Measurements from ENCODE around the gene ATF1.
A peak's percentile ranks its signal among the peaks of the same experiment; 100 is the strongest.
"Not testable (repeated sequence)": the region's sequence is repeated elsewhere in the genome, so short reads cannot be mapped to it uniquely, and the experiment has no call there.

The ATF1 gene

DNA sequence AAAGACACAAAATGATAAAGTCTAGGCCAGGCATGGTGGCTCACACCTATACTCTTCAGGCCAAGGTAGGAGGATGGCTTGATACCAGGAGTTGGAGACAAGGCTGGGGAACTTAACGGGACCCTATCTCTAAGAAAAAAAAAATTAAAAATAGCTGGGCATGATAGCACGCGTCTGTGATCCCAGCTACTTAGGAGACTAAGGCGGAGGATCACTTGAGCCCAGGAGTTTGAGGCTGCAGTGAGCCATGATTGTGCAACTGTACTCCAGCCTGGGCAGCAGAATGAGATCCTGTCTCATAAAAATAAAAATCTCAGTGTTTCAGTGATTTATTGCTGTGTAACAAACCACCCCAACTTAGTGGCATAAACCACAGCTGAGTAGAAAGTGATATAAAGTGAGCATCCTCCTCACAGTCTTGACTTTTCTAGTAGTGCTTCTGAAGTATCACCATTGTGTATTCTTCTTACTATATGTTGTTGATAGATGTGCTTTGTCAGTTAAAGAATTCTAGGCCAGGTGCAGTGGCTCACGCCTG lies 10.6 kb upstream of the ATF1 start:
- Histone ChIP-seq H3K9ac (ENCODE audit: low read depth, low read length) (no peak overlapping the region), H3K36me3 (ENCODE audit: control insufficient read depth, insufficient read depth, low read length) (no peaks in the 10 kb centered on the region), H3K27ac (ENCODE audit: low read depth, low read length) (no peak overlapping the region), H3K9me3 (ENCODE audit: control insufficient read depth, insufficient read depth, low read length) (no peaks in the 10 kb centered on the region), H3K4me3 (ENCODE audit: low read depth, low read length) (no peak overlapping the region), H3K4me1 (ENCODE audit: control insufficient read depth, insufficient read depth, low read length) (no peaks in the 10 kb centered on the region), H3K27me3 (ENCODE audit: control insufficient read depth, insufficient read depth, low read length) (no peaks in the 10 kb centered on the region)

DNA sequence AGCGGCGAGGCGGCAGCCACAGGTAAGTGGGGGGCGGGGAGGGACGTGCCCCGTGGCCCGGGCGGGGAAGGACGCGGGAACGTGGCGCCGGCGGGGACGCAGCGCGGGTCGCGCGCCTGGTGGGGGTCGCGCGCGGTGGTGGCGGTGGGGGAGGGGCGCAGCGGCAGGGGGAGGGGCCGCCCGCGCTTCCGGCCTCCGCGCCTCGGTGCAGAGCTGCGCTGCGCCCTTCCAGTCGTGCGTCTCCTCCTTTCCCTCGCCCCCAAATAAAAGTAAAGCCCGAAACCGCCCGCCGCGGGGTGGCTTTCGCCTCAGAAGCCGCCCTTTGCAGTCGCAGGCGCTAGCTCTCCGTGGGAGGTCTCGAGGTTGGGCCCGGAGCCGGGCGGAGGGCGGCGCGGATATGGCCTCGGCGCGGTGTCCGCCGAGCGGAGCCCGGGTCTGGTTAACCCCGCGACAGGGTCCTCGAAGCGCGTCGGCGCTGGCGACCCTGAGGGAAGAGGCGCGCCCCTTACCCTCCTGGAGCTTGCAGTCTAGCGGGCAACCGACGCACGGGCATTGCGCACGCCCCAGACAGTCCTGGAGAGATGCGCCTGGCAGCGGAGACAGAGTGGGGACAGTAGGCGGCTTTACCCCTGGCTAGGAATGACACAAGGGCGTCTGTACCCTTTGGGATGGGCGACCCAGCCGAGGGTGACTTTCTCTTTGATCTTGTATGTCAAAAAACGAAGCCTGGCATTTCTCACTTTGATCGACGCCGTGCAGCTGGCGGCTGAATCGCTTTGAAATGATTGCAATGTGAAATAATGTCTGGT lies 589 bp downstream of the ATF1 start:
- H3K36me3 ChIP-seq (ENCODE audit: control insufficient read depth, insufficient read depth, low read length): no peaks in the 10 kb centered on the region
- peak overlapping the region; percentile 80 for H3K4me3 ChIP-seq (ENCODE audit: low read depth, low read length)
- H3K27me3 ChIP-seq (ENCODE audit: control insufficient read depth, insufficient read depth, low read length): no peaks in the 10 kb centered on the region
- peak overlapping the region; percentile 100 for H3K27ac ChIP-seq (ENCODE audit: low read depth, low read length)
- peak overlapping the region; percentile 91 for H3K9ac ChIP-seq (ENCODE audit: low read depth, low read length)
- H3K9me3 ChIP-seq (ENCODE audit: control insufficient read depth, insufficient read depth, low read length): no peaks in the 10 kb centered on the region
- H3K4me1 ChIP-seq (ENCODE audit: control insufficient read depth, insufficient read depth, low read length): peaks cover 13% of the 10 kb centered on the region

DNA sequence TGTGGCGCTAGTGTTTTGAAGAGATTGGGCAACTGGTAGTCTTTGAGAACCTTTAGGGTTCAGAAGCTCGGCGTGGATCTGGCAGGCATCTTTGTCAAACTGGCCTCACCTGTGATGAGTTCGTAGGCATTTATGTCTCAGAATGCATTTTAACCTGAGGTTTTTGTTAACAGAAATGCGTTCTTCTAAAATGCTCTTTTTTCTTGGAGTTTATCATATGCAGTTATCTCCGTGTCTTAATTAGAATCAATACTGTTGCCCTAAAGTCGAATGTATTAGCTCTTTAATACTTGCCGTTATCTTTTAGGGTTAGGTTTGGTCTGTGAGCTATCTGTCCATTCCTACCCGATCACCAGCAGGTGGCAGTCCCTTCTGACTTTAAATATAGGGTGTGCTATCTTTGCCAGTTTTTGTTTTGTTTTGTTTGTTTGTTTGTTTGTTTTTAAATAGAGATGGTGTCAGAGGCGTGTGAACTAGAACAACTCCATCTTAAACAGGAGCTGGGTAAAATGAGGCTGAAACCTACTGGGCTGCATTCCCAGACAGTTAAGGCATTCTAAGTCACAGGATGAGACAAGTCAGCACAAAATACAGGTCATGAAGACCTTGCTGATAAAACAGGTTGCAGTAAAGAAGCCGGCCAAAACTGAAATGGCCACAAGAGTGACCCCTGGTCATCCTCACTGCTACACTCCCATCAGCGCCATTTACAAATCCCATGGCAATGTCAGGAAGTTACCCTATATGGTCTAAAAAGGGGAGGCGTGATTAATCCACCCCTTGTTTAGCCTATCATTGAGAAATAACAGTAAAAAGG lies 1.4 kb downstream of the ATF1 start:
- H3K27me3 ChIP-seq (ENCODE audit: control insufficient read depth, insufficient read depth, low read length): no peaks in the 10 kb centered on the region
- peaks cover 3% of the 10 kb centered on the region; the same call in 1 of the 2 replicates for H3K36me3 ChIP-seq (ENCODE audit: control insufficient read depth, insufficient read depth, low read length)
- H3K4me1 ChIP-seq (ENCODE audit: control insufficient read depth, insufficient read depth, low read length): peaks cover 13% of the 10 kb centered on the region
- no peaks in the 10 kb centered on the region for H3K9me3 ChIP-seq (ENCODE audit: control insufficient read depth, insufficient read depth, low read length)
- H3K9ac ChIP-seq (ENCODE audit: low read depth, low read length): peak overlapping the region; percentile 91
- H3K27ac ChIP-seq (ENCODE audit: low read depth, low read length): peak overlapping the region; percentile 100
- peak overlapping the region; percentile 80 for H3K4me3 ChIP-seq (ENCODE audit: low read depth, low read length)

DNA sequence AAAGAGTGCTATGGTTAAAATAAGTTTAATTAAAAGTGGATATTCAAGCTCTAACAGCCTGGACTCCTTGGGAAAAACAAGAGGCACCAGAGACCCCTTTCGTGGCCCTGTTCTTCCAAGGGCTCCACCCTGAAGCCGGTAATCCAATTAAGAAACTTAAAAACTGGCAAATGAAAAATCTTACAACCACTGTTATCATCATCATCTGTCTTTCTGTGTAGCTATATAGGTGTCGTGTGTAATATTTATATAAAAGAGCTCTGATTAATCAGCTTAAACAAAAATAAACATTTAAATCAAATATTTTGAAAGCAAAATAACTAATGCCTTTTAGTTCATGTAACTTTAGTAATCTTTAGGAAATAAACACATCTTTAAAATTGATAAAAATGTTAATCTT lies 4.5 kb downstream of the ATF1 start:
- no peak overlapping the region for H3K27ac ChIP-seq (ENCODE audit: low read depth, low read length)

DNA sequence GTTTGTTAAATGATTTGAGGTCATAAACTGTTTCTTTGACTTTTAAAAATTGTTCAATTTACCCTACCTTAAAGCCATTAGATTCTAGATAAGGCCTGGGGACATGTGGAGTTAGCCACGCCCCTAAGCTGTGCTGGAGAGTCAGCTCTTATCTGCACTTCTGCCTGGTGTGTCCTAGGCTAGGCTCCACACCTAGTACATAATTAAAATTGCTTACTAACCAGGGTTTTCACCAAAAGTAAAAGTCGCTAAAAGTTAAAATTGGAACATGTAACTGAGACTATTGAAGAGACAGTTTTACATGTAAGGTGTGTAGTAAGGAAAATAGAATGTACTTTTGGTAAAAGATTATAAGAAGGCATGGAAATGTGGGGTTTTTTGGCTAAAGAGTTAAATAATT lies 4.9 kb downstream of the ATF1 start:
- H3K27ac ChIP-seq (ENCODE audit: low read depth, low read length); H3K4me1 ChIP-seq (ENCODE audit: control insufficient read depth, insufficient read depth, low read length); H3K9me3 ChIP-seq (ENCODE audit: control insufficient read depth, insufficient read depth, low read length); H3K27me3 ChIP-seq (ENCODE audit: control insufficient read depth, insufficient read depth, low read length); H3K4me3 ChIP-seq (ENCODE audit: low read depth, low read length); H3K9ac ChIP-seq (ENCODE audit: low read depth, low read length); H3K36me3 ChIP-seq (ENCODE audit: control insufficient read depth, insufficient read depth, low read length): not testable (repeated sequence)

More for the DNA sequence above, 4.5 kb downstream of the ATF1 start:
- H3K4me1 ChIP-seq (ENCODE audit: control insufficient read depth, insufficient read depth, low read length): peaks cover 8% of the 10 kb centered on the region
- no peak overlapping the region for H3K9ac ChIP-seq (ENCODE audit: low read depth, low read length)
- H3K36me3 ChIP-seq (ENCODE audit: control insufficient read depth, insufficient read depth, low read length): peaks cover 8% of the 10 kb centered on the region; the same call in 1 of the 2 replicates
- H3K27me3 ChIP-seq (ENCODE audit: control insufficient read depth, insufficient read depth, low read length): no peaks in the 10 kb centered on the region
- no peaks in the 10 kb centered on the region for H3K9me3 ChIP-seq (ENCODE audit: control insufficient read depth, insufficient read depth, low read length)
- H3K4me3 ChIP-seq (ENCODE audit: low read depth, low read length): no peak overlapping the region

DNA sequence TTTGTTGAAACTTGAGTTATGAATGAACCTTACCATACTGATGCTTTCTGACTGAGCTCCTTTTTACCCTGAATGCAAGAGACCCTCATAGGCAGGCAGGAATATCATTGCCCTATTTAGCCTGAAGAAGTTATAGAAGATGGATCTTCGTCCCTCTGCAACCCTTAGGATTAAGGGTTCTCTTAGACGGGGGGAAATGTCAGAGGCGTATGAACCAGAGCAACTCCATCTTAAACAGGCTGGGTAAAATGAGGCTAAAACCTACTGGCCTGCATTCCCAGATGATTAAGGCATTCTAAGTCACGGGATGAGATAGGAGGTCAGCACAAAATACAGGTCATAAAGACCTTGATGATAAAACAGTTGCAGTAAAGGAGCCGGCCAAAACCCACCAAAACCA lies 7.5 kb downstream of the ATF1 start:
- Histone ChIP-seq H3K4me1 (ENCODE audit: control insufficient read depth, insufficient read depth, low read length) (no peaks in the 10 kb centered on the region), H3K27me3 (ENCODE audit: control insufficient read depth, insufficient read depth, low read length) (no peaks in the 10 kb centered on the region), H3K4me3 (ENCODE audit: low read depth, low read length) (no peak overlapping the region), H3K36me3 (ENCODE audit: control insufficient read depth, insufficient read depth, low read length) (peaks cover 8% of the 10 kb centered on the region), H3K9ac (ENCODE audit: low read depth, low read length) (no peak overlapping the region), H3K27ac (ENCODE audit: low read depth, low read length) (no peak overlapping the region), H3K9me3 (ENCODE audit: control insufficient read depth, insufficient read depth, low read length) (no peaks in the 10 kb centered on the region)

DNA sequence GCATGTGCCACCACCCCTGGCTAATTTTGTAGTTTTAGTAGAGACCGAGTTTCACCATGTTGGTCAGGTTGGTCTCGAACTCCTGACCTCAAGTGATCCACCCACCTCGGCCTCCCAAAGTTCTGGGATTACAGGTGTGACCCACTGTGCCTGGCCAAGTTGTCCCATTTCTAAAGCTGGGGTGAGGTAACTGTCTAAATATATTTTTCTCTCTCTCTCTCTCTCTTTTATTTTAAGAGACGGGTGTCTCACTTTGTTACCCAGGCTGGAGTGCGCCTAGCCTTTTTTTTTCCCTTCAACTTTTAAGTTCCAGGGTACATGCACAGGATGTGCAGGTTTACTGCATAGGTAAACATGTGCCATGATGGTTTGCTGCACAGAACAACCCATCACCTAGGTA lies 8.6 kb downstream of the ATF1 start:
- Histone ChIP-seq H3K27me3 (ENCODE audit: control insufficient read depth, insufficient read depth, low read length) (no peaks in the 10 kb centered on the region), H3K36me3 (ENCODE audit: control insufficient read depth, insufficient read depth, low read length) (peaks cover 8% of the 10 kb centered on the region), H3K9me3 (ENCODE audit: control insufficient read depth, insufficient read depth, low read length) (no peaks in the 10 kb centered on the region), H3K27ac (ENCODE audit: low read depth, low read length) (no peak overlapping the region), H3K9ac (ENCODE audit: low read depth, low read length) (no peak overlapping the region), H3K4me1 (ENCODE audit: control insufficient read depth, insufficient read depth, low read length) (no peaks in the 10 kb centered on the region), H3K4me3 (ENCODE audit: low read depth, low read length) (no peak overlapping the region)

DNA sequence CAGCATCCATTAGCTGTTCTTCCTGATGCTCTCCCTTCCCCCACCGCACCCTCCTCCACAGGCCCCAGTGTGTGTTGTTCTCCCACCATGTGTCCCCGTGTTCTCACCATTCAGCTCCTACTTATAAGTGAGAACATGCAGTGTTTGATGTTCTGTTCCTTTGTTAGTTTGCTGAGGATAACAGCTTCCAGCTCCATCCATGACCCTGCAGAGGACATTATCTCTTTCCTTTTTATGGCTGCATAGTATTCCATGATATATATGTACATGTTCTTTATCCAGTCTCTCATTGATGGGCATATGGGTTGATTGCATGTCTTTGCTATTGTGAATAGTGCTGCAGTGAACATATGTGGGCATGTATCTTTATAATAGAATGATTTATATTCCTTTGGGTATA lies 9.0 kb downstream of the ATF1 start:
- H3K9me3 ChIP-seq (ENCODE audit: control insufficient read depth, insufficient read depth, low read length): no peaks in the 10 kb centered on the region
- H3K9ac ChIP-seq (ENCODE audit: low read depth, low read length): no peak overlapping the region
- no peak overlapping the region for H3K27ac ChIP-seq (ENCODE audit: low read depth, low read length)
- H3K4me3 ChIP-seq (ENCODE audit: low read depth, low read length): no peak overlapping the region
- peaks cover 8% of the 10 kb centered on the region for H3K36me3 ChIP-seq (ENCODE audit: control insufficient read depth, insufficient read depth, low read length)
- no peaks in the 10 kb centered on the region for H3K4me1 ChIP-seq (ENCODE audit: control insufficient read depth, insufficient read depth, low read length)
- no peaks in the 10 kb centered on the region for H3K27me3 ChIP-seq (ENCODE audit: control insufficient read depth, insufficient read depth, low read length)

DNA sequence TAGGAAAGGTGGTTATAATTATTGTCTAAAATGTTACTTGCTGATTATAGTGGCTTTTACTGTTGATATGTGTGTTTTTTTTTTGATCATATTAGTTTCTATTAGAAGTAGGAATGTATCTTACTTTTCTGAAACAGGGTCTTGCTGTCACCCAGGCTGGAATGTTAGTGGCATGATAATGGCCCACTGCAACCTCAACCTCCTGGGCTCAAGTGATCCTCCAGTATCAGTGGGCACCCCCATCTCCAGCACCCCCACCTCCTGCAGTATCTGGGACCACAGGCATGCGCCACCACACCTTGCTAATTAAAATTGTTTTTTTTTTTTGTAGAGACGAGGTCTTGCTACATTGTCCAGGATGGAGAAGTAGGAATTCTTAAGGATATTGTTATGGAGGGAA lies 11.3 kb downstream of the ATF1 start:
- Histone ChIP-seq H3K4me3 (ENCODE audit: low read depth, low read length) (no peak overlapping the region), H3K27ac (ENCODE audit: low read depth, low read length) (no peak overlapping the region), H3K4me1 (ENCODE audit: control insufficient read depth, insufficient read depth, low read length) (no peaks in the 10 kb centered on the region), H3K36me3 (ENCODE audit: control insufficient read depth, insufficient read depth, low read length) (peaks cover 12% of the 10 kb centered on the region), H3K27me3 (ENCODE audit: control insufficient read depth, insufficient read depth, low read length) (no peaks in the 10 kb centered on the region), H3K9me3 (ENCODE audit: control insufficient read depth, insufficient read depth, low read length) (no peaks in the 10 kb centered on the region), H3K9ac (ENCODE audit: low read depth, low read length) (no peak overlapping the region)

DNA sequence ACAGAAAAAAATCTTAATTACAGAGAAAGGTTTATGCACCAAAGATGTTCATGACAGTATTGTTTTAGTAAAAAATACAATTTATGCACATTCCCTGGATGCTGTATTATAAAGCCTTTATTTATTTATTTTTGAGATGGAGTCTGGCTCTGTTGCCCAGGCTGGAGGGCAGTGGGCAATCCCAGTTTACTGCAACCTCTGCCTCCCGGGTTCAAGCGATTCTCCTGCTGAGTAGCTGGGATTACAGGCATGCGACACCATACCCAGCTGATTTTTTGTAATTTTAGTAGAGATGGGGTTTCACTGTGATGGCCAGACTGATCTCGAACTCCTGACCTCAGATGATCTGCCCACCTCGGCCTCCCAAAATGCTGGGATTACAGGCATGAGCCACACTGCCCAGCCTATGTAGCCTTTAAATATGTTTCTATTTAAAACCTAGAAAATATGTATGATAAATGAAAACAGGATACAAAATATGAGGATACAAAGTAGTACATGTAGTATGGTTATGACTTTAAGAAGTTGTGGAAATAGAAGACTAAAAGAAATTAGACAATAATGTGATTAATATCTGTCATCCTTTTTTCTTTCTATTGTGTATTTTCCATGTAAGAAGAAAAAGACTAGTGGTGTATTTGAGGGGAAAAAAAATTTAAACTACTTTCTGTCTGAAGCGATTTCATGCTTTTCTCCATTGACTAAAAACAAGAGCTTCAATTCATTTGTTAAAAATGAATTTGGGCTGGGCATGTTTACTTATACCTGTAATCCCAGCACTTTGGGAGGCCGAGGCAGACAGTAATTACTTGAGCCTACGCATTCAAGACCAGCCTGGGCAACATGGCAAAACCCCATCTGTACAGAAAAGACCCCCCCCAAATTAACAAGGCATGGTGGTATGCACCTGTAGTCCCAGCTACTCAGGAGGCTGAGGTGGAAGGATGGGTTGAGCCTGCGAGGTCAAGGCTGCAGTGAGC lies 13.1 kb downstream of the ATF1 start:
- peaks cover 16% of the 10 kb centered on the region for H3K36me3 ChIP-seq (ENCODE audit: control insufficient read depth, insufficient read depth, low read length)
- no peaks in the 10 kb centered on the region for H3K9me3 ChIP-seq (ENCODE audit: control insufficient read depth, insufficient read depth, low read length)
- H3K27ac ChIP-seq (ENCODE audit: low read depth, low read length): no peak overlapping the region
- H3K27me3 ChIP-seq (ENCODE audit: control insufficient read depth, insufficient read depth, low read length): no peaks in the 10 kb centered on the region
- H3K9ac ChIP-seq (ENCODE audit: low read depth, low read length): no peak overlapping the region
- H3K4me3 ChIP-seq (ENCODE audit: low read depth, low read length): no peak overlapping the region
- H3K4me1 ChIP-seq (ENCODE audit: control insufficient read depth, insufficient read depth, low read length): no peaks in the 10 kb centered on the region

Data from HUES48 (cell line).